Colonic mucosa (tissue), 4 donors: ENCODE data around the gene POLR1A. TPM values are rescaled to one million over a fixed set of nuclear protein-coding genes. Genes with fewer than 3 reads are reported as not detected.

Experiments
- DNase-seq: peaks from one replicate; pipeline ENCODE4 v3.0.0-alpha.2; 2020
- H3K27ac ChIP-seq: fragments of 200-600 bp; one replicate; pipeline ENCODE4 v1.8.0; 2021
- H3K27me3 ChIP-seq: fragments of 200-600 bp; one replicate; pipeline ENCODE4 v1.8.0; 2021
- H3K36me3 ChIP-seq: fragments of 200-600 bp; one replicate; pipeline ENCODE4 v1.8.0; 2021
- H3K4me1 ChIP-seq: fragments of 200-600 bp; one replicate; pipeline ENCODE4 v1.8.0; 2021; ENCODE audit warnings: mild to moderate bottlenecking
- H3K4me3 ChIP-seq: fragments of 200-600 bp; one replicate; pipeline ENCODE4 v1.8.0; 2021
- H3K9ac ChIP-seq, 2 donors: one replicate each; pipeline ENCODE4 v1.7.0; 2013; ENCODE audit warnings: control low read depth in 2 of 2, low read depth in 2 of 2, low read length in 2 of 2
- H3K9me3 ChIP-seq: fragments of 200-600 bp; one replicate; pipeline ENCODE4 v1.8.0; 2021
- intact Hi-C: fragments of 100-400 bp; cut with DNase I; formaldehyde crosslinking; loops from one replicate; pipeline ENCODE4 v1.14.1; 2022
- total RNA-seq, 2 donors: library from RNA; stranded (reverse); fragmentation: NEBNext Ultra II Directional in 1 of 2; extraction: Animal tissue kit (Norgen Biotek cat#: 25700) in 1 of 2; gene quantifications; one replicate each; pipeline ENCODE4 v1.2.1, GENCODE V29; 2021
- TF ChIP-seq, protein P1 (sequence below): fragments of 200-600 bp; IDR thresholded peaks from one replicate; pipeline ENCODE4 v1.8.0; 2022; ENCODE audit warnings: antibody characterized with exemption, mild to moderate bottlenecking
- donor health status: healthy.
- donor health status: DM: no; HTN: no; CAD: no.
- donor health status: DM: no; HTN: no; CAD: no.

POLR1A gene
- total RNA-seq, 2 donors from 2014 or later = 17.9 to 35.9 TPM

- TF ChIP-seq, protein P1, sequence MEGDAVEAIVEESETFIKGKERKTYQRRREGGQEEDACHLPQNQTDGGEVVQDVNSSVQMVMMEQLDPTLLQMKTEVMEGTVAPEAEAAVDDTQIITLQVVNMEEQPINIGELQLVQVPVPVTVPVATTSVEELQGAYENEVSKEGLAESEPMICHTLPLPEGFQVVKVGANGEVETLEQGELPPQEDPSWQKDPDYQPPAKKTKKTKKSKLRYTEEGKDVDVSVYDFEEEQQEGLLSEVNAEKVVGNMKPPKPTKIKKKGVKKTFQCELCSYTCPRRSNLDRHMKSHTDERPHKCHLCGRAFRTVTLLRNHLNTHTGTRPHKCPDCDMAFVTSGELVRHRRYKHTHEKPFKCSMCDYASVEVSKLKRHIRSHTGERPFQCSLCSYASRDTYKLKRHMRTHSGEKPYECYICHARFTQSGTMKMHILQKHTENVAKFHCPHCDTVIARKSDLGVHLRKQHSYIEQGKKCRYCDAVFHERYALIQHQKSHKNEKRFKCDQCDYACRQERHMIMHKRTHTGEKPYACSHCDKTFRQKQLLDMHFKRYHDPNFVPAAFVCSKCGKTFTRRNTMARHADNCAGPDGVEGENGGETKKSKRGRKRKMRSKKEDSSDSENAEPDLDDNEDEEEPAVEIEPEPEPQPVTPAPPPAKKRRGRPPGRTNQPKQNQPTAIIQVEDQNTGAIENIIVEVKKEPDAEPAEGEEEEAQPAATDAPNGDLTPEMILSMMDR = no peak
- intact Hi-C loops = no loop called here
- Histone ChIP-seq H3K9ac (no peak overlapping the region), H3K27ac (no peak overlapping the region), H3K9me3 (no peaks in the 10 kb centered on the region), H3K27me3 (no peaks in the 10 kb centered on the region), H3K4me1 (no peaks in the 10 kb centered on the region), H3K36me3 (no peaks in the 10 kb centered on the region), H3K4me3 (no peak overlapping the region)
- DNase-seq = no peak
Observed at GRCh38 chr2:85971366-85971765, 134.3 kb downstream of the POLR1A start.

Other genes with a start within 250 kb of the POLR1A start
- gene ST3GAL5, start 216.9 kb downstream of the POLR1A start, total RNA-seq = 1 to 10 TPM; 2.6 to 3.5 TPM
- gene PTCD3, start 349 bp upstream of the POLR1A start, total RNA-seq = 100 to 1,000 TPM in 1 of 2 donors, 10 to 100 TPM in 1; 96.2 to 108 TPM
- 100 to 1,000 TPM; 125 to 127 TPM for gene IMMT, start 89.6 kb upstream of the POLR1A start, total RNA-seq
- 10 to 100 TPM; 88.1 to 88.9 TPM for gene MRPL35, start 93.6 kb upstream of the POLR1A start, total RNA-seq
- 1 to 10 TPM; 1.8 to 5.7 TPM for gene REEP1, start 231.7 kb upstream of the POLR1A start, total RNA-seq